Psoas muscle (tissue), 8 donors: ENCODE results near the gene CHD6. TPM values are rescaled to one million over a fixed set of nuclear protein-coding genes. Genes with fewer than 3 reads are reported as not detected.

Experiments used
- ATAC-seq, 4 donors: fragments of 200-7000 bp; cut with Tn5 transposase; one replicate each; pipeline ENCODE4 v1.9.1; 2020; ENCODE audit warnings: moderate library complexity in 3 of 4, mild to moderate bottlenecking in 2 of 4
- DNase-seq, 2 donors: peaks; one replicate each; pipeline ENCODE4 v3.0.0-alpha.2; 2020
- H3K27ac ChIP-seq: fragments of 200-600 bp; one replicate; pipeline ENCODE4 v1.8.0; 2022
- H3K27me3 ChIP-seq, 3 donors: fragments of 200-600 bp in 1 of 3; one replicate each; pipeline versions ENCODE4 v1.6.1 to v1.8.0; 2013 to 2022; ENCODE audit warnings: low read length in 2 of 3, mild to moderate bottlenecking in 2 of 3, moderate library complexity in 1 of 3; ENCODE audit not compliant: insufficient read depth in 3 of 3
- H3K36me3 ChIP-seq, 2 donors: fragments of 200-600 bp in 1 of 2; one replicate each; pipeline versions ENCODE4 v1.6.1 to v1.8.0; 2013 to 2022; ENCODE audit warnings: low read depth in 1 of 2, mild to moderate bottlenecking in 1 of 2, moderate library complexity in 1 of 2; ENCODE audit not compliant: insufficient read depth in 1 of 2
- H3K4me1 ChIP-seq: fragments of 200-600 bp; one replicate; pipeline ENCODE4 v1.8.0; 2022
- H3K4me3 ChIP-seq: fragments of 200-600 bp; one replicate; pipeline ENCODE4 v1.8.0; 2022; ENCODE audit warnings: mild to moderate bottlenecking
- H3K9me3 ChIP-seq: fragments of 200-600 bp; one replicate; pipeline ENCODE4 v1.8.0; 2022
- CTCF ChIP-seq: fragments of 200-600 bp; IDR thresholded peaks from one replicate; pipeline ENCODE4 v1.8.0; 2022; ENCODE audit warnings: antibody characterized with exemption
- WGBS, 3 donors: extraction: QIAGEN DNeasy Blood & Tissue Kit; methylation state at CpG; one replicate each; pipeline versions ENCODE4 v1.1.6 to v1.1.7; 2013; 5-methylcytosine and 5-hydroxymethylcytosine counted together
- intact Hi-C, 2 donors: fragments of 100-400 bp; cut with DNase I; formaldehyde crosslinking; loops; one replicate each; pipeline versions ENCODE4 v1.11.0 to v1.14.2; 2022
- polyA plus RNA-seq, 3 donors: library from polyadenylated mRNA; stranded (reverse); fragments of 200-250 nt; gene quantifications; one replicate each; pipeline ENCODE4 v1.2.3, GENCODE V29; 2013
- total RNA-seq, 4 donors: library from RNA; stranded (reverse); fragmentation: NEBNext Ultra II Directional in 2 of 4; extraction: Animal tissue kit (Norgen Biotek cat#: 25700) in 2 of 4; gene quantifications; one replicate each; pipeline versions ENCODE4 v1.2.1 to v1.2.4, GENCODE V29; 2021 to 2023
- donor health status: healthy with polysubstance abuse.
- donor health status: DM: no; HTN: no; CAD: no; lungs with moderate emphysema.
- donor health status: Bipolar disorder and iron deficiency.
- donor health status: healthy.
- donor health status: DM: yes; HTN: yes; CAD: no.
- donor health status: DM: no; HTN: no; CAD: no.
- donor health status: DM: no; HTN: no; CAD: no.
- donor health status: DM: yes; HTN: yes; CAD: no.

CHD6 gene
- total and polyA plus RNA-seq, 7 donors: 1.7 to 30.4 (median 17.2) TPM

- no peaks in the 10 kb centered on the region for H3K27me3 ChIP-seq
- DNase-seq (no peak), ATAC-seq (no peak)
- intact Hi-C loops: no loop called here
- peaks cover 7% of the 10 kb centered on the region for H3K4me1 ChIP-seq
- WGBS, 3 donors: 67 to 81% (median 80%) methylated on average over 4 of the region's 4 CpGs
- H3K4me3 ChIP-seq: no peak overlapping the region
- H3K36me3 ChIP-seq: no peaks in the 10 kb centered on the region
- TF ChIP-seq CTCF: no peak
- H3K27ac ChIP-seq: no peak overlapping the region
- no peaks in the 10 kb centered on the region for H3K9me3 ChIP-seq
These were observed 266.1 kb downstream of the CHD6 start for GRCh38 chr20:41352106-41352505.
